Activated naive CD8-positive, alpha-beta T cell treated with anti-CD3 and anti-CD28 coated beads, Interleukin-2, amount 50 U/mL, for 16 hours (primary cell): ENCODE data around the gene ABTB2.
"Not testable (repeated sequence)": the region's sequence is repeated elsewhere in the genome, so short reads cannot be mapped to it uniquely, and the experiment has no call there.

Experiments used
- DNase-seq: peaks from one replicate; pipeline ENCODE4 v3.0.0-alpha.2; 2020; ENCODE audit warnings: low read depth, low spot score

Gene ABTB2

DNA sequence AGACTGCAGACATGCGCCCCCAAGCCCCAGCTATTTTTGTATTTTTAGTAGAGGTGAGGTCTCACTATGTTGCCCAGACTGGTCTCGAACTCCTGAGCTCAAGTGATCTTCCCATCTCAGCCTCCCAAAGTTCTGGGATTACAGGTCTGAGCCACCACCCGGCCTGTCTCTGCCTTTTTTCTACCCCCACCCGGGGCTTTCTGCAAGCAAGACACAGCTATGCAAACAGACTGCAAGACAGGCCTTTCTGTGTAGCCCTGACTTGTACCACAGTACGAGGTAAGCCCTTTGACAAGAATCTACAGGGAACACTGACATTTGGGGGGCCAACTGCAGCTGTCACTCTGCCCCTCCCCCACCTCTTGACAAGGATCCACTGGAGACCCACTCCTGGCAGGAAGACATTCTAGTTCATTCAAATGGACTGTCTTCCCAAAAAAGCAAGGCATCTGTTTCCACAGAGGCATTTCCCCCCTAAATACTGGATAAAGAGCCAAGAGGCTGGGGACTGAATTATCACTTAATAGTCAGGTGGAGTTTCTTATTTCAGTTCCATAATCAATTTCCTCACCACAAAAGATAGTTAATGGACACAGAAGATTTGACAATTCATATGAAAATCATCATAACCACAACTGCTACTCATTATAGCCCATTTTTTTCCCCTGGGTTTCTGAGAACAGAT, 118.2 kb downstream of the ABTB2 start:
- no peak for DNase-seq

DNA sequence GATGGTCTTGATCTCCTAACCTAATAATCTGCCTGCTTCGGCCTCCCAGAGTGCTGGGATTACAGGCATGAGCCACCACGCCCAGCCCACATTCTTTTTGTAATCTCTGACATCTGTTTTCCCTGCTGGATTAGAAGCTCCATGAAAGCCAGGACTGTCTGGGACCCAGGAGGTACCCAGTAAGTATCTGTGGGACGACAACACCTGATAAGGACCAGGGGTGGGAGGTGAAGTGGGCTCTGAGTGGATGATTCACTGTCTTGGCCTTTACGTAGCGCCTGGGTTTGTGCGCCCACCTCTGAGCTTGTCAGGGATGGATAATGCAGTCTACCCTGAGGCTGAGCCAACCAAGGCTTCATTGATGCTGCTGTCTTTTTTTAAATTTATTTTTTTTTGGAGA, 118.8 kb downstream of the ABTB2 start:
- DNase-seq, result no peak

DNA sequence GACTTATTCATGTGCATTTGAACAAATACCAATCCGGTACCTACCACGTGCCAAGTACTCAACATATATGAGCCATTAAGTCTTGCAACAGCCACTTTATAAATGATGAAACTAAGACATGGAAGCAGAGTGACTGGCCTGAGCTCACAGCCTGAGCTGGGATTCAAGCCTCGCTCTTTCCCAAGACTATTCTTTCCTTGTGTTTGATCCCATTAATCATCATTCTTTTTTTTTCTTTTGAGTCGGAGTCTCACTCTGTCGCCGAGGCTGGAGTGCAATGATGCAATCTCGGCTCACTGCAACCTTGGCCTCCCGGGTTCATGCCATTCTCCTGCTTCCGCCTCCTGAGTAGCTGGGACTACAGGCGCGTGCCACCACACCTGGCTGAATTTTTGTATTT, 119.3 kb downstream of the ABTB2 start:
- no peak for DNase-seq

DNA sequence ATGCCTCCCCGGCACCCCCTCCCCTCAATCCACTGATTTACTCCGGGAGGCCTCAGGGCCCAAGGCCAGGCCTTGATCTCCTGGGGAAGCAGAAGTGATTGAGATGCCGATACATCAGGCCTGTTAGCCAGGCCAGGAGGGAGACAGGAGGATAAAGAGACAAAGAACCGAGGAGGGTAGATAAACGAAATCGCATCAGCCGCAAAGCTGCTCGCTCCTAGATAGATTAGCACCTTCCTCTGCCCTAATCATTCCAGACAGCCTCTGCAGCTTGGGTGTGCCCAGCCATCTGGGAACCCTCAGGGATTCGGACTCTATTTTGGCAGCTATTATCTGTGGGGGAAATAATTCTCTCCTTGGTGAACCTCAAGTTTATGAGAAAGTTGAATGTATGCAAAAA, 121.2 kb downstream of the ABTB2 start:
- DNase-seq, result no peak

- no peak for DNase-seq
These were observed 122.2 kb downstream of the ABTB2 start for GRCh38 chr11:34235591-34236071.

DNA sequence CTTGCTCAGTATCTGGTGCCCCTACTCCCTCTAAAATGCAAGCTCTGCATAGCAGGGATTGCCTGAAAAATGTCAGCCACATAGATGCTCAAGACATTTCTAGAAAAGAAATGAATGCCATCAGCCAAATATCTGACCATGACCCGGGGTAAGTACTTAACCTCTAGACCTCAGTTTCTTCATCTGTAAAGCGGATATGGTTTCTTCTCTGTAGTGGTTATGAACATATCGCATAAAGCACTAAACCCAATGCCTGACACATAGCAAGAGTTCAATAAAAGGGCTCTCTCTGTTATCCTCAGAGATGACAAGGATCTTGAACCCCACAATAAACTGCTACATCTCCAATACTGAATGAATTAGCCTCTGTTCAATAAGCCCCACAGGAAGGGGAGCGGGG, 122.6 kb downstream of the ABTB2 start:
- DNase-seq, result no peak

GRCh38 chr11:34234086-34234740, 123.6 kb downstream of the ABTB2 start:
- DNase-seq, result peak; percentile 69

GRCh38 chr11:34233215-34233614, 124.6 kb downstream of the ABTB2 start:
- no peak for DNase-seq

DNA sequence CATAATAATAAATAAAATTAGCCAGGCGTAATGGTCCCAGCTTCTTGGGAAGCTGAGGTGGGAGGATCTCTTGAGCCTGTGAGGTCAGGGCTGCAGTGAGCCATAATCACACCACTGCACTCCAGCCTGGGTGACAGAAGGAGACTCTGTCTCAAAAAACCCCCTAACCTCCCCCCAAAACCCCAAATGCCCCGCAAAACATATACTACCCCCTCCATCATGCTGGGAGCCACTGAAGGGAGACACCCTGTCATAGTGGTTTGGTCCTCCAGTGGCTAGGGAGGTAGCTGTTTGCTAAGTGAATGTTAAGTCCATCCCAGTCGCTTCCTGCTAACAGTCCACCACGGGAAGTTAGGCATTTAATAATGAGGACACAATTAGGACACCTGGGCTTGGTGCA, 125.0 kb downstream of the ABTB2 start:
- DNase-seq, result no peak

DNA sequence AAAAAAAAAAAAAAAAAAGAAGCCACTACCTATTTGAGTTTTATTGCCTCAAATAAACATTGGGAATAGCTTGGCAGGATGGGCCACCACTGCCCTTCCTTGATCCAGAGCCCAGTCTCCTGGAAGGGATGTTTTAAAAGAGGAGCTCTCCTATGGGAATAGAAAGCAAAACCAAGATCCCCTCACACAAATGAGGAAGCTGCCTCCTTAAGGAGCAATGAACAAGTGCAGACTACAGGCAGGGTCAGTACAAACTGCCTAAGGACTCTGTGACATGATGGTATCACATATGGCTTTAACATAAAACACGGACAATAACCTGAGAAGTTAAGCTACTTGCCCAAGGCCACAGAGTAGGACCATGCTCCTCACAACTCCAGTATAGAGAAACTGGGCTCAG, 131.6 kb downstream of the ABTB2 start:
- DNase-seq, result no peak

- DNase-seq, result no peak
These were observed 132.7 kb downstream of the ABTB2 start for GRCh38 chr11:34225091-34225490.

- no peak for DNase-seq
These were observed 133.3 kb downstream of the ABTB2 start for GRCh38 chr11:34224434-34224966.

DNA sequence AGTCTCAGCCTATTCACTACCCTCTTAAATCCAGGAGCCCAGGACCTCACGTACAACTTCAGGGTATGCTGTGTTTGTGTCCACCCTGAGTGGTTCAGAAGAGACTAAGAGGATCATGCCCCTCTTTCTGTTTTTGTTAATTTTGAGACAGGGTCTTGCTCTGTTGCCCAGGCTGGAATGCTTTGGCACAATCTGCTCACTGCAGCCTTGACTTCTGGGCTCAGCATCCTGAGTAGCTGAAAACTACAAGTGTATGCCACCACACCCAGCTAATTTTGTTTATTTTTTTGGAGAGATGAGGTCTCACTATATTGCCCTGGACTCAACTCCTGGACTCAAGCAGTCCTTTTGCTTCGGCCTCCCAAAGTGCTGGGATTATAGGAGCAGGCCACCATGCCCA, 133.9 kb downstream of the ABTB2 start:
- DNase-seq, result no peak

DNA sequence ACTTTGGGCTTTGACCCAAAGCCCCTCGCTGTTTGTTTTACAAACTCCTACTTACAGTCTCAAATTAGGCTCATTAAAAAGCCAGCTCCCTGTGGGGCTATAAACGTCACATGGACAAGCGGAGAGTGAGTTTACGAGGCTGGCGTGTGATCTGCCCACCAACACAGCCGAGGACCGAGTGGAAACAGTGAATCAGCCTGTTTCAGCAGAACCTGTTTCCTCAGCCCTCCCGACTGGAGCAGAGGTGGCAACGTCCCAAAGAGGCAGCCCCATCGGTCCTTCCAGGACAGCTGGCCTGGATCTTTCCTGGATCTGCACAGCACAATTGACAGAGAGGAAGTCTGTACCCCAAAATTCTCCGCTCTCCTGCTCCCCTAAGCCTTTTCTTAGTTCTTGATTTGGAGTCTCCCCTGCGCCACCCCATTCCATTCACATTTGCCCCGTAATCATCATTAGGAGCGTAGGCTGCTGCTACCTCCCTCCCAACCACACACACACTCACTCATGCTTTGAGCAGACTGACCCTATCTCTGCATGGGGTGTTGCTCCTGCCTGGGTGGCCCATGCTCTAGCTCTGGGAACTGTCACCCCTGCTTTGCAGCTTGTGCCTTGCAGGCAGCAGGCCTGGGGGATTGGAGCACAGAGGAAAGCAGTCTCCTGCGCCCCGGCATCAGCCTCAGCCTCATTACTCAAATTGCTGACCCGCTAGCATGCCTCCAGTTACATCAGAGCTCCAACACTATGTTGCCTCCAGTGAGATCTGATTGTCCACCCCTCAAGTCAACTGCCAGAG, 134.6 kb downstream of the ABTB2 start:
- no peak for DNase-seq

- DNase-seq, result no peak
These were observed 135.8 kb downstream of the ABTB2 start for GRCh38 chr11:34222030-34222429.

GRCh38 chr11:34219941-34220370, 137.9 kb downstream of the ABTB2 start:
- no peak for DNase-seq

DNA sequence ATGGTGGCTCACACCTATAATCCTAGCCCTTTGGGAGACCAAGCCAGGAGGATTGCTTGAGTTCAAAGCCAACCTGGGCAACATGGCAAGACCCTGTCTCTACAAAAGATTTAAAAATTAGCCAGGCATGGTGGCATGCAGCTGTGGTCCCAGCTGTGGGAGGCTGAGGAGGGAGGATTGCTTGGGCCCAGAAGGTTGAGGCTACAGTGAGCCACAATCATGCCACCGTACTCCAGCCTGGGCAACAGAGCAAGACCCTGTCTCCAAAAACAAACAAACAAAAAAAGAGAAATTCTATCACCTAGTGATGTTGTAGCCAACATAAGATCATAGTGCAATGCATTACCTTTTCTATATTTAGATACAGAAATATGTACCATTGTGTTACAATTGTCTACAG, 138.5 kb downstream of the ABTB2 start:
- no peak for DNase-seq

DNA sequence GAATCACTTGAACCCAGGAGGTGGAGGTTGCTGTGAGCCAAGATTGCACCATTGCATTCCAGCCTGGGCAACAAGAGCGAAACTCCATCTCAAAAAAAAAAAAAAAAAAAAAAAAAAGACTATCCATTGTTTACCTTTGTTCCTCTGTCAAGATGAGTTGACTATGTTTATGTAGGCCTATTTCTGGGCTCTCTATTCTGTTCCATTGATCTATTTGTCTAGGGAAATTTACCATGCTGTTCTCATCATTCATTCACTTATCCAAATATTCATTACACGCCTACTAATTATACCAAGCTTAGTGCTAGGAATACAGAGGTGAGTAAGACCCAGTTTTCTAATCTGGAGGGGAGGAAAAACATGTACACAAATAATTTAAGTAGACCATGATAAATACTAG, 139.1 kb downstream of the ABTB2 start:
- not testable (repeated sequence) for DNase-seq

DNA sequence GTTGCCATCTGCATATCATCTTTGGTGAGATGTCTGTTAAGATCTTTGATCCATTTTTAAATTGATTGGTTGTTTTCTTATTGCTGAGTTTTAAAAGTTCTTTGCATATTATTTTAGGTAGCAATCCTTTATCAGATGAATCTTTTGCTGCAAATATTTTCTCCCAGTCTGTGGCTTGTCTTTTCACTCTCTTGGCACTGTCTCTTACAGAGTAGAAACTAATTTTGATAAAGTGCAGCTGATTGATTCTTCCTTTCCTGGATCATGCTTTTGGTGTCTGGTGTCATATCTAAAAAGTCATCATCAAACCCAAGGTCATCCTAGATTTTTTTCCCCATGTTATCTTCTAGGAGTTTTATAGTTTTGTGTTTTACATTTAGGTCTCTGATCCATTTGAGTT, 139.7 kb downstream of the ABTB2 start:
- no peak for DNase-seq

GRCh38 chr11:34216706-34217105, 141.1 kb downstream of the ABTB2 start:
- DNase-seq, result no peak

DNA sequence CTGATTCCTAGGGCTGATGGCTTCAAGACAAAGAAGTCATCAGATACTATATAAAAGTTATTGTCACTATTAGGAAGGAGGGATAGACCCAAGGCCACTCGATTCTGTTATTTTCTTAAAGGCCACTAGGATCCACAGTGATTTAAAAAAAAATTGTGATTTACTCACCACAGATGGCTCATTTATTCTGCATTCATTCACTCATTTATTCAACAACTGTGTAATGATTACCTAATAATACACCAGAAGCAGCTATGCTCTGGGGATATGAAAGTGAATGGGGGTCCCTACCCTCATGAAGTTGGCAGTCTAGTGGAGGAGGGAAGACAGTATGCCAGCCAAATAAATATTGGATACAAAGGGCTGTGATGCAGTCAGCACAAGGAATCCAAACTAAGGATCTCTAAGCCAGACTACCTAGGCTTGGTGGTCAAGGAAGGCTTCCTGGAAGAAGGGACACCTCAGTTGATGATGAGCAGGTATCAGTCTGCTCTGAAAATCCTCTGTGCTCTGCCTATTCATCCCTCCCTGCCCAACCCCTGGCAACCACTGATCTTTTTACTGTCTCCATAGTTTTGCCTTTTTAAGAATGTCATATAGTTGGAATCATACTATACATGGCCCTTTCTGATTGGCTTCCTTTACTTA, 141.9 kb downstream of the ABTB2 start:
- DNase-seq, result no peak
